Posterior vena cava (tissue), 2 donors: ENCODE data around the gene ARID5B. TPM values are rescaled to one million over a fixed set of nuclear protein-coding genes. Genes with fewer than 3 reads are reported as not detected.

Experiments
- DNase-seq: peaks from one replicate; pipeline ENCODE4 v3.0.0-alpha.2; 2020; ENCODE audit warnings: low spot score
- intact Hi-C, 2 donors: fragments of 100-400 bp; cut with DNase I; formaldehyde crosslinking; loops; one replicate each; pipeline versions ENCODE4 v1.14.1 to v1.14.2; 2022 to 2023
- total RNA-seq, 2 donors: library from RNA; stranded (reverse); fragmentation: NEBNext Ultra II Directional; extraction: Animal tissue kit (Norgen Biotek cat#: 25700); gene quantifications; one replicate each; pipeline ENCODE4 v1.2.1, GENCODE V29; 2021
- donor health status: DM: yes; HTN: yes; CAD: no.
- donor health status: DM: yes; HTN: yes; CAD: no.

ARID5B gene
- total RNA-seq, 2 donors from 2014 or later, result 75.0 to 96.1 TPM

- intact Hi-C loops, result no loop called here
- no peak for DNase-seq
Measured at GRCh38 chr10:62116896-62117295, 215.4 kb downstream of the ARID5B start.

- no peak for DNase-seq
- intact Hi-C loops, result no loop called here
Measured at GRCh38 chr10:62121187-62121530, 219.7 kb downstream of the ARID5B start.

GRCh38 chr10:62127975-62128374 lies 226.5 kb downstream of the ARID5B start:
- intact Hi-C loops, result no loop called here
- no peak for DNase-seq

GRCh38 chr10:62130948-62131347 lies 229.4 kb downstream of the ARID5B start:
- intact Hi-C loops, result no loop called here
- no peak for DNase-seq

GRCh38 chr10:62131724-62132123 lies 230.2 kb downstream of the ARID5B start:
- intact Hi-C loops, result no loop called here

GRCh38 chr10:62133618-62134017 lies 232.1 kb downstream of the ARID5B start:
- intact Hi-C loops, result no loop called here
- DNase-seq, result no peak

More at GRCh38 chr10:62131724-62132123, 230.2 kb downstream of the ARID5B start:
- no peak for DNase-seq

GRCh38 chr10:62136931-62137330 lies 235.4 kb downstream of the ARID5B start:
- intact Hi-C loops, result no loop called here
- no peak for DNase-seq

Other genes with a start within 250 kb of the ARID5B start
- 1 to 10 TPM; 1.4 TPM for gene CABCOCO1, start 238.8 kb upstream of the ARID5B start, total RNA-seq